Naive B cell (primary cell): ENCODE results near the gene NCOA3. TPM values are rescaled to one million over a fixed set of nuclear protein-coding genes. Genes with fewer than 3 reads are reported as not detected.
"Not testable (repeated sequence)": the region's sequence is repeated elsewhere in the genome, so short reads cannot be mapped to it uniquely, and the experiment has no call there.

Source experiments
- ATAC-seq, 2 donors: fragments of 150-1000 bp; cut with Tn5 transposase; 2 replicates each; pipeline ENCODE4 v1.10.0; 2021; ENCODE audit warnings: low read depth in 2 of 2, mild to moderate bottlenecking in 2 of 2, moderate library complexity in 2 of 2
- DNase-seq: peaks from one replicate; pipeline ENCODE4 v3.0.0; 2022
- H3K27ac Mint-ChIP-seq, 6 donors: one replicate each; pipeline ENCODE4 v1.8.0; 2020 to 2022; ENCODE audit warnings: mild to moderate bottlenecking in 6 of 6, mixed read lengths in 6 of 6, moderate library complexity in 5 of 6, inconsistent platforms in 2 of 6
- H3K27me3 Mint-ChIP-seq, 3 donors: one replicate each; pipeline ENCODE4 v1.8.0; 2021 to 2022; ENCODE audit warnings: mixed read lengths in 3 of 3, mild to moderate bottlenecking in 1 of 3
- H3K36me3 Mint-ChIP-seq, 2 donors: one replicate each; pipeline ENCODE4 v1.8.0; 2020 to 2022; ENCODE audit warnings: mixed read lengths in 2 of 2, inconsistent platforms in 1 of 2, mild to moderate bottlenecking in 1 of 2
- H3K4me1 Mint-ChIP-seq, 3 donors: one replicate each; pipeline ENCODE4 v1.8.0; 2020 to 2022; ENCODE audit warnings: mixed read lengths in 3 of 3, inconsistent platforms in 1 of 3, mild to moderate bottlenecking in 1 of 3, moderate library complexity in 1 of 3
- H3K4me3 Mint-ChIP-seq, 8 donors: one replicate each; pipeline ENCODE4 v1.8.0; 2020 to 2022; ENCODE audit warnings: mild to moderate bottlenecking in 8 of 8, mixed read lengths in 8 of 8, moderate library complexity in 8 of 8, inconsistent platforms in 2 of 8
- H3K9me3 Mint-ChIP-seq, 7 donors: one replicate each; pipeline ENCODE4 v1.8.0; 2020 to 2022; ENCODE audit warnings: mixed read lengths in 7 of 7, mild to moderate bottlenecking in 5 of 7, inconsistent platforms in 2 of 7, moderate library complexity in 1 of 7
- polyA plus RNA-seq, 6 donors: library from polyadenylated mRNA; unstranded; fragments of 300-500 nt; fragmentation: Illumina TruSeq; gene quantifications; one replicate each; pipeline ENCODE4 v1.2.3, GENCODE V29; 2021; ENCODE audit warnings: low read depth in 6 of 6

NCOA3 gene
- polyA plus RNA-seq, 6 donors from 2014 or later, result 22.7 to 70.9 (median 54.1) TPM

DNA sequence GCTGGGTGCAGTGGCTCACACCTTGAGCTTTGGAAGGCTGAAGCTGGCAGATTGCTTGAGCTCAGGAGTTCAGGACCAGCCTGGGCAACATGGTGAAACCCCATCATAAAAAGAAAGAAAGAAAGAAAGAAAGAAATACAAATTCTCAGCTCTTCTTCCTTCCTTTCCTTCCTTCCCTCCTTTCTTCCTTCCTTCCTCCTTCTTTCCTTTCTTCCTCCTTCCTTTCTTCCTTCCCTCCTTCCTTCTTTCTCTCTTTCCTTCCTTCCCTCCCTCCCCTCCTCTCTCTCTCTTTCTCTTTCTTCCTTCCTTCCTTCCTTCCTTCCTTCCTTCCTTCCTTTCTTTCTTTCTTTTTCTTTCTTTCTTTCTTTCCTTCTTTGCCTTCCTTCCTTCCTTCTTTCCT lies 21.0 kb upstream of the NCOA3 start:
- H3K9me3 Mint-ChIP-seq, result peaks cover 0 to 2% (median 0%) of the 10 kb centered on the region in 7 donors
- no peaks in the 10 kb centered on the region for H3K36me3 Mint-ChIP-seq
- peaks cover 31 to 52% (median 35%) of the 10 kb centered on the region in 3 donors for H3K4me1 Mint-ChIP-seq
- ATAC-seq (no peak), DNase-seq (no peak)
- no peak overlapping the region for H3K4me3 Mint-ChIP-seq
- no peaks in the 10 kb centered on the region for H3K27me3 Mint-ChIP-seq
- H3K27ac Mint-ChIP-seq, result peak overlapping the region in 1 of 6 donors; percentile 59

DNA sequence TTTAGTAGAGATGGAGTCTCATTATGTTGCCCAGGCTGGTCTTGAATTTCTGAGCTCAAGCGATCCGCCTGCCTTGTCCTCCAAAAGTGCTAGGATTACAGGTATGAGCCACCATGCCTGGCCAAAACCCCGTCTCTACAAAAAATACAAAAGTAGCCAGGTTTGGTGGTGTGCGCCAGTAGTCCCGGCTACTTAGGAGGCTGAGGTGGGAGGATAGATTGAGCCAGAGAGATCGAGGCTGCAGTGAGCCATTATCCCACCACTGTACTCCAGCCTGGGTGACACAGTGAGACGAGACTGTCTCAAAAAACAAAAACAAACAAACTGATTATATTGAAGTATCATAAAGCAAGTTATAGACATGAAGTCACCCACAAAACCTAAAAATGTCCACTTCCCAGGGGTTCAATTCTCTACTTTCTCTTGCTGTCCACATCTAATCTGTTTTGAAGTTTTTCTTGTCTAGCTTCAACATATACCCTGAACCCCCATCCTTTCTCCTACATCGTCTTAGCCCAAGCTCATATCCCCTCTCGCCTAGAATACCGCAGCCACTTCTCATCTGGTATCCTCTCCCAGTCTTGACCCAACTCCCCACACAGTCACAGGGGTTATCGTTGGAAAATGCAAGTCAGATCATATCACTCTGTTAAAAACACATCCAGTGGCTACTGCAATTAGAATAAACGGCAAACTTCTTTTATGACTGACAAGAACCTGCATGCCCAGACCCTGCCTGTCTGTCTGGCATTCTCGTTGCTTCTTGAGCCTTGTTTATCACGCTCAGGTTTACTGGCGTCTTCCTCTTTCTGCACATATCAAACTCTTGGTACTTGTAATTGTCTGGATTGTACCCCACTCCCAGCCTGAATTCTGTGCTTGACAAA lies 20.1 kb upstream of the NCOA3 start:
- ATAC-seq (no peak), DNase-seq (no peak)
- H3K27ac Mint-ChIP-seq, result peak overlapping the region in 3 of 6 donors; percentile 23 to 54 (median 40)
- H3K4me1 Mint-ChIP-seq, result peaks cover 30 to 57% (median 37%) of the 10 kb centered on the region in 3 donors
- H3K4me3 Mint-ChIP-seq, result no peak overlapping the region
- H3K9me3 Mint-ChIP-seq, result peaks cover 0 to 2% (median 0%) of the 10 kb centered on the region in 7 donors
- H3K36me3 Mint-ChIP-seq, result no peaks in the 10 kb centered on the region
- no peaks in the 10 kb centered on the region for H3K27me3 Mint-ChIP-seq

DNA sequence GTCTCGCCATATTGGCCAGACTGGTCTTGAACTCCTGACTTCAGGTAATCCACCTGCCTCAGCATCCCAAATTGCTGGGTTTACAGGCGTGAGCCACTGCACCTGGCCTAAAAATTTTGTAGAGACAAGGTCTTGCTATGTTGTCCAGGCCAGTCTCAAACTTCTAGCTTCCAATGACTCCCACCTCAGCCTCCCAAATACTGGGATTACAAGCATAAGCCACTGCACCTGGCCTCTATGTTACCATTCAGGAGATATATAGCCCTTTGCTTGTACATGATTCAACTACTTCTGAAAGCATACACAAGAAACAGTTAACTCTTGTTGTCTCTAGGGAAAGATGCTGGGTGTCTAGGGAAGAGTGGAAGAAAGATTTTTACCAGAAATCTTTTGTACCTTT lies 19.0 kb upstream of the NCOA3 start:
- Mint-ChIP-seq H3K4me1 (peaks cover 38 to 67% (median 49%) of the 10 kb centered on the region in 3 donors), H3K36me3 (no peaks in the 10 kb centered on the region), H3K27me3 (no peaks in the 10 kb centered on the region), H3K4me3 (no peak overlapping the region), H3K27ac (peak overlapping the region in 1 of 6 donors; percentile 45), H3K9me3 (peaks cover 0 to 2% (median 0%) of the 10 kb centered on the region in 7 donors)
- ATAC-seq, result no peak
- DNase-seq, result no peak

DNA sequence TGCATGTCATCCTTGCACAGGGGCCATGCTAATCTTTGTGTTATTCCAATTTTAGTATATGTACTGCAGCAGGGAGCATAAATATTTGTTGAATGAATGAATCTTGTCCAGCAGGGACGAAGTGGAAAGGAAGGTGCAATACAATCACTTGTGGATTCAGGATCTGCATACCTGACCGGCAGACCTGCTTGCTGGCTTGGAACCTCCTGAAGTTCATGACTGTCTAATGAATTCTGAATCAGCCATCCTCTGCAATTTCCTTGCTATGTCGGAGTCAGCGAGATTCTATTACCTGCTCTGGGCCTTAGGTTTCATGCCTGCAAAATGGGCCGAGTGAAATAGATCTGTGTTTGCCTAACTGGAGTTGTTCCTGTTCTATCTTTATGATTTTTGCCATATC lies 17.4 kb upstream of the NCOA3 start:
- Mint-ChIP-seq H3K9me3 (peaks cover 0 to 2% (median 0%) of the 10 kb centered on the region in 7 donors), H3K4me1 (peaks cover 45 to 76% (median 60%) of the 10 kb centered on the region in 3 donors), H3K27ac (peak overlapping the region in 1 of 6 donors; percentile 98), H3K36me3 (no peaks in the 10 kb centered on the region), H3K4me3 (no peak overlapping the region), H3K27me3 (no peaks in the 10 kb centered on the region)
- ATAC-seq (no peak), DNase-seq (no peak)

DNA sequence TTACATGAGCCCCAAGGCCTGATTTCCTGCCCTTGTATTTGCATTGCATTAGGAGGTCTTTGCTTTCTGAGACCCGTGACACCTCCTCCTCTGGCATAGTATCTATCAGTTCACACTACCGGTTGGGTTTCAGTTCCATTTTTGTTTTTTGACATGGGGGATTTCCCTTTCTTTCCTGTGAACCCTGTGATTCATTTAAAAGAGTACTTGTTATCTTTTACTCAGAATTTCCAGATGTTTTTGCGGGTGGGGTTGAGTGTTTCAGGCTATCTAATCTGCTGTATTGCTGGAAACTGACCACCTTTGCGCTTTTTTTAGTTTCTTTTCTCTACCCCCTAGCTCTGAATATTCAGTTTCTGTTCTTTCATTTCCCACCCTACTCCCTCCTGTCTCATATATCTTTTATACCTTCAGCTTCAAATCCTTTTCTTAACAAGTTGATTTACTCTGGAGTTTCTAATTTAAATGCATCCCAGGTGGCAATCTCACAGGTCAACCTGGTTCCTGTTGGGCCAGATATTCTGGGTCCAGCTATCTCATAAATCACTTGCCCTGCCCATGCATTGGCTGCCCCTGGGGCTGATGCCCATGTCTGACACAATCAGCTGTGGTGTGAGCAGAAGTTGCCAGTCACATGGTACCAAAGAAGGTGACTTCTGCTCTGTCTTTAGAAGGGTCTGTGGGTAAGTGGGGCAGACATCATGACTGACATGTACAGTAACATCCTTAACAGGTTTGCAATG lies 14.3 kb upstream of the NCOA3 start:
- H3K4me1 Mint-ChIP-seq, result peaks cover 33 to 81% (median 44%) of the 10 kb centered on the region in 3 donors
- ATAC-seq, result peak; percentile 82
- H3K4me3 Mint-ChIP-seq, result peak overlapping the region; percentile 33 to 86 (median 79)
- H3K9me3 Mint-ChIP-seq, result no peaks in the 10 kb centered on the region
- peak overlapping the region; percentile 92 to 99 (median 98) for H3K27ac Mint-ChIP-seq
- no peaks in the 10 kb centered on the region for H3K36me3 Mint-ChIP-seq
- no peaks in the 10 kb centered on the region for H3K27me3 Mint-ChIP-seq
- DNase-seq, result peak; percentile 89

DNA sequence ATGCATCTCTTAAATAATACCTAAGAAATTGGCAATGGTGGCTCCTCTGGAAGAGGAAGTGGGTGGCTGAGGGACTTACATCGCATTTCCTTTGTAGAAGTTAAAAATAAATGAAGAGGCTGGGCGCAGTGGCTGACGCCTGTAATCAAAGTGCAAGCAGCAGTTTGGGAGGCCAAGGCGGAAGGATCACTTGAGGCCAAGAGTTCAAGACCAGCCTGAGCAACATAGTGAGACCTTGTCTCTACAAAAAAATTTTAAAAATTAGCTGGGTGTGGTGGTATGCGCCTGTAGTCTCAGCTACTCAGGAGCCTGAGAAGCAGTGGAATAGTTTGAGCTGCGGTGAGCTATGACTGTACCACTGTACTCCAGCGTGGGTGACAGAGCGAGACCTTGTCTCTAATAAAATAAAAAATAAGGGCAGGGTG lies 12.2 kb upstream of the NCOA3 start:
- Mint-ChIP-seq H3K36me3 (no peaks in the 10 kb centered on the region), H3K9me3 (no peaks in the 10 kb centered on the region), H3K4me3 (peak overlapping the region; percentile 54 to 88 (median 66)), H3K4me1 (peaks cover 41 to 95% (median 50%) of the 10 kb centered on the region in 3 donors), H3K27ac (peak overlapping the region; percentile 97 to 99 (median 98)), H3K27me3 (no peaks in the 10 kb centered on the region)
- peak; percentile 29 to 50 for ATAC-seq
- peak; percentile 67 for DNase-seq

DNA sequence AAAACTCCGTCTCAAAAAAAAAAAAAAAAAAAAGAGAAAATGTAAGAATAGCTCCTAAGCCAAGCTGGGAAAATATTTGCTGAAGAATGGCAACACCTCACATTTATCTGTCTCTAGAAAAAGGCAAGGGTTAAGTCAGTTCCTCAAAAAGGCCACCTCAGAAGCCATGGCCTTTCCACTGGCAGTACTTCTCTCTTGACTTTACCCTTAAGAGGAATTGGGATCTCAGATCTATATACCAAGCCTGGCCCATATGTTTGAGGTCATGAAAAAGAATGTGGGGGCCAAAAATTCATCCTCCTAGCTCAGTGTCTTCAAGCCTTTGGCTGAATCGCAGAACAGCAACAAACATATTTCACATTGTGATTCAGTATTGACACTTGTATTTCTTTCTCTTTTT lies 10.9 kb upstream of the NCOA3 start:
- H3K4me3 Mint-ChIP-seq, result peak overlapping the region in 2 of 8 donors; percentile 15 to 24

DNA sequence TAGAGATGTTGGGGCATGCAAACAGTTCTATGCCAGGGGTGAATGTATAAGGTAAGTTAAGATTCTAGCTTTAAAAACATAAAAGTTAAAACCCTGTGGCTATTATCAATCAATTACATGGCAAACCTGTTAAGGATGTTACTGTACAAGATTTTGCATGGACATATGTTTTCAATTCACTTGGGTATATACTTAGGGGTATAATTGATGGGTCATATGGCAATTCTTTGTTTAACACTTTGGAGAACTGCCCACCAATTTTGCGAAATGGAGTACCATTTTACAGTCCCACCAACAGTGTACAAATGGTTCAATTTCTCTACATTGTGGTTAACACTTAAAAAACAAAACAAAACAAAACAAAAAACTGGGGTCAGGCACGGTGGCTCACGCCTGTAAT lies 9.4 kb upstream of the NCOA3 start:
- H3K4me3 Mint-ChIP-seq, result no peak overlapping the region
- no peak for ATAC-seq

More for the DNA sequence above, 10.9 kb upstream of the NCOA3 start:
- Mint-ChIP-seq H3K9me3 (no peaks in the 10 kb centered on the region), H3K36me3 (no peaks in the 10 kb centered on the region), H3K4me1 (peaks cover 36 to 85% (median 45%) of the 10 kb centered on the region in 3 donors), H3K27me3 (no peaks in the 10 kb centered on the region), H3K27ac (peak overlapping the region; percentile 72 to 99 (median 84))
- DNase-seq (no peak), ATAC-seq (no peak)

DNA sequence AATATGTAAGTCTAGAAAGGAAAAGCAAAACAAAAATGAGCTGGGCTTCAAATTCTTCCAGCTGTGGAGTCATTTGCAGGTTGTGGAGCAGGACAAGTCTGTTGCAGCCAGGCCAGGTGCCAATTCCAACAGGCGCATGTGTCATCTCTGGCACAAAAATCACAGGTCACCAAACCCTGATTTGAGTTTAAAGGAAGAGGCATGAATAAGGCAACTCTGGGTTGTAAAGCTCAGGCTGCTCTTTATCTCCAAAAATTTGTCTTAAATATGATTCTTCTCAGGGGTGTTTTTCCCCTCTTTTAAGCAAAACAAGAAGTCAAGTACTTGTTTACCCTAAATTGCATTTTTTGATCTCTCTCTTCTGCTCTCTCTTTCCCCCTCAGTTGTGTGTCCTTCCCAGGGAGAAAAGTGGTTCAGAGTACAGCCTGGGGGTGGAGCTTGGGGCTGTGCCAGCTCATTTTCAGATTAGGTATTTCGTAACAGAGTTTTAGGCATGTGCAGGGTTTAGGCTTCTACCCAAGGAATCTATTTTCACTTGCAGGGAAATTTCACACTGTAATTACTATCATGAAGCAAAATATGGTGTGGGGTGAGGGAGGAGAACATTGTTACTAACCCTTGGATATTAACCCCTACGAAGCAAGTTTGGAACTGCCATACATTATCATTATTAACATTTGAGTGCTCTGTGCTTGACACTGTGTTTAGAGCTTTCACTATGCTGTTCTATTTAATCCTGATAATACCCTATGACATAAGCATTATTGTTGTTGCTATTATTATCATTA lies 8.3 kb upstream of the NCOA3 start:
- peak overlapping the region in 5 of 8 donors; percentile 8 to 33 (median 17) for H3K4me3 Mint-ChIP-seq
- peak in 1 of 2 donors; percentile 19 for ATAC-seq
- peak overlapping the region in 2 of 6 donors; percentile 53 to 76 for H3K27ac Mint-ChIP-seq
- H3K9me3 Mint-ChIP-seq, result no peaks in the 10 kb centered on the region
- no peaks in the 10 kb centered on the region for H3K36me3 Mint-ChIP-seq
- peaks cover 25 to 60% (median 27%) of the 10 kb centered on the region in 3 donors for H3K4me1 Mint-ChIP-seq
- no peak for DNase-seq
- no peaks in the 10 kb centered on the region for H3K27me3 Mint-ChIP-seq

More for the DNA sequence above, 9.4 kb upstream of the NCOA3 start:
- no peaks in the 10 kb centered on the region for H3K9me3 Mint-ChIP-seq
- H3K4me1 Mint-ChIP-seq, result peaks cover 30 to 71% (median 36%) of the 10 kb centered on the region in 3 donors
- no peaks in the 10 kb centered on the region for H3K27me3 Mint-ChIP-seq
- DNase-seq, result no peak
- peak overlapping the region in 1 of 6 donors; percentile 24 for H3K27ac Mint-ChIP-seq
- H3K36me3 Mint-ChIP-seq, result no peaks in the 10 kb centered on the region

DNA sequence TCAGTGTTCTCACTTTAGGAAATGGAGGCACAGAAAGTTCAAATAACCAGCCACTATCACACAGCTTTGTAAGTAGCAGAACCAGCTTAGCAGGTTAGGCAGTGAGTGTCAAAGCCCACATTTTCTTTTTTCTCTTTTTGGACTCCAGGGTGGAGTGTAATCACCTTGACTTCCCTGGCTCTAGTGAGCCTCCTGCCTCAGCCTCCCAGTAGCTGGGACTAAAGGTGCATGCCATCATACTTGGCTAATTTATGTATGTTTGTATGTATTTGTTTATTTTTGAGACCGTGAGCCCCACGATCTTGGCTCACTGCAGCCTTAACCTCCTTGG lies 7.8 kb upstream of the NCOA3 start:
- H3K36me3 Mint-ChIP-seq, result no peaks in the 10 kb centered on the region
- ATAC-seq (no peak), DNase-seq (no peak)
- peaks cover 20 to 54% (median 24%) of the 10 kb centered on the region in 3 donors for H3K4me1 Mint-ChIP-seq
- peak overlapping the region in 1 of 8 donors; percentile 10 for H3K4me3 Mint-ChIP-seq
- H3K27ac Mint-ChIP-seq, result peak overlapping the region in 1 of 6 donors; percentile 36
- H3K27me3 Mint-ChIP-seq, result no peaks in the 10 kb centered on the region
- H3K9me3 Mint-ChIP-seq, result no peaks in the 10 kb centered on the region

DNA sequence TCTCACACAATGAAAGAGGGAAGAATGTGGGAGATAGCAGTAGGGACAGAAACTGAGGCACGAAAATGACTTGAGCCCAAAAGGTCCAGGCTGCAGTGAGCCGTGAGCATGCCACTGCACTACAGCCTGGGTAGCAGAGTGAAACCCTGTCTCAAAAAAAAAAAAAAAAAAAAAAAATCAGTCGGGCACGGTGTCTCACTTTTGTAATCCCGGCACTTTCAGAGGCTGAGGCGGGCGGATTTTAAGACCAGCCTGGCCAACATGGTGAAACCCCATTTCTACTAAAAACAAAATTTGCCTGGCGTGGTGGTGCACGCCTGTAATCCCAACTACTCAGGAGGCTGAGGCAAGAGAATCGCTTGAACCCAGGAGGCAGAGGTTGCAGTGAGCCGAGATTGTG lies 7.1 kb upstream of the NCOA3 start:
- not testable (repeated sequence) for ATAC-seq, DNase-seq, H3K4me3 Mint-ChIP-seq, H3K27me3 Mint-ChIP-seq, H3K36me3 Mint-ChIP-seq, H3K9me3 Mint-ChIP-seq
- peaks cover 13 to 47% (median 19%) of the 10 kb centered on the region in 3 donors for H3K4me1 Mint-ChIP-seq
- H3K27ac Mint-ChIP-seq, result peak overlapping the region in 1 of 6 donors; percentile 36

DNA sequence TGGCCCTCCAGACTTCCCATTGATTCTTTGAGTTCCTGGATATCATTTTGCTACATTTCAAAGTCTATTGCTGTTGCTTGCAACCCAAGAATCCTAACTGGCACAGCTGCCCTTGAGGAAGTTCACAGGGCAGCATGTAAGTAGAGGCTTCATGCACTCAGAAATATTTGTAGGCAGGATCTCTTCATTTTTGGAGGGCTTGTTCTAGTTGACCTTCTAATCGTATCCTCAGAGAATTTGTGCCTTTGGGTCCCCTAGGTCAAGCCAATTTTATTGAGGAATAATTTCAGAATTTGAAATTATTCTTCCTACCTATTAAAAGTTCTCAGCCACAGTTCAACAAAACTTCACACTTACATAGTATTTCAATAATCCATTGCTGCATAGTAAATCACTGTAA lies 5.6 kb upstream of the NCOA3 start:
- Mint-ChIP-seq H3K27ac (no peak overlapping the region), H3K36me3 (no peaks in the 10 kb centered on the region), H3K4me1 (peaks cover 19 to 44% (median 23%) of the 10 kb centered on the region in 3 donors), H3K27me3 (no peaks in the 10 kb centered on the region), H3K4me3 (no peak overlapping the region), H3K9me3 (no peaks in the 10 kb centered on the region)
- ATAC-seq (no peak), DNase-seq (no peak)

DNA sequence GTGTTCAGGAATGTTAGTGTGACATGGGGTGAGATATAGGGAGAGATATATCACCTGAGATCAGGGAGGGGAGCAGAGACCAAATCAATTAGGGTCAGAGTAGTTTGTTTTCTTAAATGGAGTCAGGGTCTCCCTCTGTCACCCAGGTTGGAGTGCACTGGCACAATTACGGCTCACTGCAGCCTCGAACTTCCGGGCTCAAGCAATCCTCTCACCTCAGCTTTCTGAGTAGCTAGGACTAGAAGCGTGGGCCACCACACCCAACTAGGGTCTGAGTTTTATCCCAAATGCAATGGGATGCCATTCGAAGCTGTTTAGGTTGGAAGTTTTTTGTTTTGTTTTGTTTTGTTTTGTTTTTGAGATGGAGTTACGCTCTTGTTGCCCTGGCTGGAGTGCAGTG lies 3.1 kb upstream of the NCOA3 start:
- Mint-ChIP-seq H3K27me3 (no peaks in the 10 kb centered on the region), H3K36me3 (peaks cover 8 to 9% of the 10 kb centered on the region in 2 donors), H3K4me1 (peaks cover 23 to 32% (median 28%) of the 10 kb centered on the region in 3 donors), H3K9me3 (peaks cover 0 to 2% (median 0%) of the 10 kb centered on the region in 7 donors), H3K4me3 (peak overlapping the region in 2 of 8 donors; percentile 5 to 83), H3K27ac (peak overlapping the region in 1 of 6 donors; percentile 12)
- DNase-seq (no peak), ATAC-seq (no peak)
